Measurements from ENCODE around the gene UBL7.

UBL7 gene

DNA sequence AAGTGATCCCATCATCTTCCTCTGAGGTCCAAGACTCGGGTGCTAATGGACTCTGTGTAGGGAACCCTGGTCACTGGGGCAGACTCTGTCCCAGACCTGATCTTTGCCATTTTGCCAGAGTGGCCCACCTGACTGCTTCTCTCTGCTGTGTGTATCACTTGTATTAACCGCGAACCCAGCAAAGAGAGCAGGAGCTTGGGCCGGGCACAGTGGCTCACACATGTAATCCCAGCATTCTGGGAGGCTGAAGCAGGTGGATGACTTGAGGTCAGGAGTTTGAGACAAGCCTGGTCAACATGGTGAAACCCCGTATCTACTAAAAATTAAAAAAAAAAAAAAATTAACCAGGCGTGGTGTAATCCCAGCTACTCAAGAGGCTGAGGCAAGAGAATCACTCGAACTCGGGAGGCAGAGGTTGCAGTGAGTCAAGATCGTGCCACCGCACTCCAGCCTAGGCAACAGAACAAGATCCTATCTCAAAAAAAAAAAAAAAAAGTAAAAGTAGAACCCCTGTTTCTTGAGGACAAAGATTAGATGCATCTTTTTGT, 60.6 kb downstream of the UBL7 start:
- Histone ChIP-seq H3K9me3 (ENCODE audit: insufficient read depth, low read length) (no peaks in the 10 kb centered on the region), H3K36me3 (ENCODE audit: low read length) (no peaks in the 10 kb centered on the region), H3K4me3 (ENCODE audit: insufficient read depth, low read length, poor library complexity, severe bottlenecking) (no peak overlapping the region), H4K20me1 (ENCODE audit: low read depth, low read length) (no peaks in the 10 kb centered on the region), H3K27ac (ENCODE audit: low read depth, low read length) (no peak overlapping the region), H3F3A (ENCODE audit: insufficient read depth) (no peaks in the 10 kb centered on the region; the same call in 1 of the 2 replicates), H3K9me2 (replicated peaks; ENCODE audit: insufficient read depth, low read length) (no peaks in the 10 kb centered on the region), H2AFZ (ENCODE audit: low read depth, low read length, severe bottlenecking) (no peak overlapping the region), H3K9ac (ENCODE audit: low read length) (no peak overlapping the region), H3K4me2 (ENCODE audit: low read depth, low read length, poor library complexity, severe bottlenecking) (no peak overlapping the region), H3K27me3 (ENCODE audit: low read length) (no peaks in the 10 kb centered on the region), H3K79me2 (ENCODE audit: insufficient read depth, low read length) (no peaks in the 10 kb centered on the region)
- TF ChIP-seq, protein P1, sequence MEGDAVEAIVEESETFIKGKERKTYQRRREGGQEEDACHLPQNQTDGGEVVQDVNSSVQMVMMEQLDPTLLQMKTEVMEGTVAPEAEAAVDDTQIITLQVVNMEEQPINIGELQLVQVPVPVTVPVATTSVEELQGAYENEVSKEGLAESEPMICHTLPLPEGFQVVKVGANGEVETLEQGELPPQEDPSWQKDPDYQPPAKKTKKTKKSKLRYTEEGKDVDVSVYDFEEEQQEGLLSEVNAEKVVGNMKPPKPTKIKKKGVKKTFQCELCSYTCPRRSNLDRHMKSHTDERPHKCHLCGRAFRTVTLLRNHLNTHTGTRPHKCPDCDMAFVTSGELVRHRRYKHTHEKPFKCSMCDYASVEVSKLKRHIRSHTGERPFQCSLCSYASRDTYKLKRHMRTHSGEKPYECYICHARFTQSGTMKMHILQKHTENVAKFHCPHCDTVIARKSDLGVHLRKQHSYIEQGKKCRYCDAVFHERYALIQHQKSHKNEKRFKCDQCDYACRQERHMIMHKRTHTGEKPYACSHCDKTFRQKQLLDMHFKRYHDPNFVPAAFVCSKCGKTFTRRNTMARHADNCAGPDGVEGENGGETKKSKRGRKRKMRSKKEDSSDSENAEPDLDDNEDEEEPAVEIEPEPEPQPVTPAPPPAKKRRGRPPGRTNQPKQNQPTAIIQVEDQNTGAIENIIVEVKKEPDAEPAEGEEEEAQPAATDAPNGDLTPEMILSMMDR (IDR thresholded peaks at IDR 0.05; ENCODE audit: insufficient read depth, low read length, poor library complexity, severe bottlenecking) = no peak
- TF ChIP-seq EZH2phosphoT487 (conservative IDR thresholded peaks at IDR 0.05; ENCODE audit: low read length) = no peak

DNA sequence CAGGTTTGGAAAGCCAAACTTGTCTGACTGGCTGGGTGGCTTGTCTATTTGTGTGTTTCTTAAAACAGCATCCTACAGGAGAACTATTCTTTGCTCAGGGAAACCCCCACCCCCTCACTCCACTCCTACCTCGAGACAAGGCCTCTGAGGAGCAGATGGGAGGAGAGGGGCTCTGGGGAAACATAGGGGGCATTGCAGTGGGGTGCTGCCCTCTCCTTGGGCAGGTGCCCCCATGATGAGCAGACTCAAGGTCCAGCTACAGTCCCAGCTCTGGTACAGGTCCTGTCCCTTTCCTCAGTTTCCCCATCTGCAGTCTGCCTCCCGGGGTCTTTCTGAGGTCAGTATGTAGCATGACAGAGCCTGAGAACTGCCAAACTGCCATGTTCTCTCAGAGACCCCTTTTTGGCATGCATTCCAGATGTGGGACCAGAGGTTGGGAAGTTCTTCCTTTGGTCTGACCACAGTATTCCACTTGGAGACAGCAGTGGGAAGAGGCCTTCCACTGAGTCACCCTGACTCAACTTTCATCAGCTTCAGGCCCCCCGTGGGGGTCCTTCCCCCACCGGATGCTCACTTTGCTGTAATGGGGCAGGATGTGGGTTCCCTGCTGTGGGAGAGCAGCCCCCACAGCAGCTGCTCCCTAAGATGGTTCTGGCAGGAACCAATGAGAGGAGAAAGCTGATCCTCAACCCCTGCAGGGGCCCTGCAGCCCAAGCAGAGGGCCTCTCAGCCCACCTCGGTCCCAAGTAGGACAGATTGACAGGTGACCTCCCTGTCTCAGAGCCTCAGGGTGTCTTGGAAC, 61.2 kb downstream of the UBL7 start:
- Histone ChIP-seq H4K20me1 (ENCODE audit: low read depth, low read length) (no peaks in the 10 kb centered on the region), H3K9me2 (replicated peaks; ENCODE audit: insufficient read depth, low read length) (no peaks in the 10 kb centered on the region), H3K27me3 (ENCODE audit: low read length) (no peaks in the 10 kb centered on the region), H3K36me3 (ENCODE audit: low read length) (no peaks in the 10 kb centered on the region), H3K4me2 (ENCODE audit: low read depth, low read length, poor library complexity, severe bottlenecking) (no peak overlapping the region), H3K9me3 (ENCODE audit: insufficient read depth, low read length) (no peaks in the 10 kb centered on the region), H3K9ac (ENCODE audit: low read length) (no peak overlapping the region), H3F3A (ENCODE audit: insufficient read depth) (no peaks in the 10 kb centered on the region; the same call in 1 of the 2 replicates), H3K27ac (ENCODE audit: low read depth, low read length) (no peak overlapping the region), H3K79me2 (ENCODE audit: insufficient read depth, low read length) (no peaks in the 10 kb centered on the region), H3K4me3 (ENCODE audit: insufficient read depth, low read length, poor library complexity, severe bottlenecking) (no peak overlapping the region), H2AFZ (ENCODE audit: low read depth, low read length, severe bottlenecking) (no peak overlapping the region)
- TF ChIP-seq, protein P1 (IDR thresholded peaks at IDR 0.05; ENCODE audit: insufficient read depth, low read length, poor library complexity, severe bottlenecking) = no peak
- TF ChIP-seq EZH2phosphoT487 (conservative IDR thresholded peaks at IDR 0.05; ENCODE audit: low read length) = no peak

DNA sequence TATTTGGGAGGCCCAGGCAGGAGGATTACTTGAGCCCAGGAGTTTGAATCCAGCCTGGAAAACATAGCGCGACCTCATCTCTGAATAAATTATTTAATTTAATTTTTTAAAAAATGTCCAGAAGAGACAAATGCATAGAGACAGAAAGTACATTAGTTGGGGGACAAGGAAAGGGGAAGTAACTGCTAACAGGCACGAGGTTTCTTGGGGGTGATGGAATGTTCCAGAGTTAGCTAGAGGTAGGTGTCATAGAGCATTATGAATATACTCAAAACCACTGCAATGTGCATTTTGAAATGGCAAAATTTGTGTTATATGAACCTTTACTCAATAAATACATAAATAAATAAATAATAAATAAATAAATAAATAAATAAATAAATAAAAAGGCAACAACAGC, 61.9 kb downstream of the UBL7 start:
- H3K4me3 ChIP-seq (ENCODE audit: insufficient read depth, low read length, poor library complexity, severe bottlenecking) = no peak overlapping the region
- H4K20me1 ChIP-seq (ENCODE audit: low read depth, low read length) = no peaks in the 10 kb centered on the region
- no peaks in the 10 kb centered on the region; the same call in 1 of the 2 replicates for H3F3A ChIP-seq (ENCODE audit: insufficient read depth)
- no peaks in the 10 kb centered on the region for H3K36me3 ChIP-seq (ENCODE audit: low read length)
- no peak overlapping the region for H3K9ac ChIP-seq (ENCODE audit: low read length)
- H3K79me2 ChIP-seq (ENCODE audit: insufficient read depth, low read length) = no peaks in the 10 kb centered on the region
- no peaks in the 10 kb centered on the region for H3K9me2 ChIP-seq (replicated peaks; ENCODE audit: insufficient read depth, low read length)
- H3K9me3 ChIP-seq (ENCODE audit: insufficient read depth, low read length) = no peaks in the 10 kb centered on the region
- TF ChIP-seq, protein P1 (IDR thresholded peaks at IDR 0.05; ENCODE audit: insufficient read depth, low read length, poor library complexity, severe bottlenecking) = no peak
- no peak overlapping the region for H2AFZ ChIP-seq (ENCODE audit: low read depth, low read length, severe bottlenecking)
- H3K27ac ChIP-seq (ENCODE audit: low read depth, low read length) = no peak overlapping the region
- H3K4me2 ChIP-seq (ENCODE audit: low read depth, low read length, poor library complexity, severe bottlenecking) = no peak overlapping the region
- no peaks in the 10 kb centered on the region for H3K27me3 ChIP-seq (ENCODE audit: low read length)
